DND-41 (cell line): Measurements from ENCODE around the gene SLC25A43.

ENCODE experiments used
- ATAC-seq: fragments of 200-7000 bp; cut with Tn5 transposase; 3 replicates; pipeline ENCODE4 v1.9.1; 2021; ENCODE audit warnings: low read depth; ENCODE audit not compliant: insufficient read depth
- DNase-seq: peaks from one replicate; pipeline ENCODE4 v3.0.0-alpha.2; 2020
- H2AFZ ChIP-seq: 2 replicates; pipeline ENCODE4 v1.6.0; 2012; ENCODE audit warnings: low read depth, low read length
- H3K27ac ChIP-seq: 2 replicates; pipeline ENCODE4 v1.5.1; 2012; ENCODE audit warnings: low read length, inconsistent platforms
- H3K27me3 ChIP-seq: fragments of 200-600 bp; sonication (generic); 2 replicates; pipeline ENCODE4 v1.6.0; 2012; ENCODE audit warnings: low read length, mild to moderate bottlenecking, inconsistent platforms; ENCODE audit not compliant: insufficient read depth, poor library complexity
- H3K36me3 ChIP-seq: 2 replicates; pipeline ENCODE4 v1.5.1; 2012; ENCODE audit warnings: low read length, inconsistent platforms; ENCODE audit not compliant: insufficient read depth
- H3K4me1 ChIP-seq: 2 replicates; pipeline ENCODE4 v1.5.1; 2012; ENCODE audit warnings: mild to moderate bottlenecking, low read length; ENCODE audit not compliant: insufficient read depth
- H3K4me2 ChIP-seq: 2 replicates; pipeline ENCODE4 v1.6.0; 2012; ENCODE audit warnings: mild to moderate bottlenecking, moderate library complexity, low read length, inconsistent platforms; ENCODE audit not compliant: insufficient read depth
- H3K4me3 ChIP-seq, 2 experiments: fragments of 200-600 bp in 1 of 2; shearing (Covaris generic) in 1 of 2; 2 replicates each; pipeline ENCODE4 v1.5.1; 2012 to 2016; ENCODE audit warnings: inconsistent platforms in 2 of 2, low read length in 2 of 2, mild to moderate bottlenecking in 2 of 2, low read depth in 1 of 2, moderate library complexity in 1 of 2
- H3K79me2 ChIP-seq: 2 replicates; pipeline ENCODE4 v1.6.0; 2012; ENCODE audit warnings: low read length, inconsistent platforms; ENCODE audit not compliant: insufficient read depth
- H3K9ac ChIP-seq: 2 replicates; pipeline ENCODE4 v1.6.0; 2012; ENCODE audit warnings: low read depth, mild to moderate bottlenecking, inconsistent platforms, low read length, moderate library complexity
- H3K9me3 ChIP-seq: 2 replicates; pipeline ENCODE4 v1.5.1; 2012; ENCODE audit warnings: low read length, moderate library complexity, mild to moderate bottlenecking, inconsistent platforms; ENCODE audit not compliant: insufficient read depth, severe bottlenecking
- H4K20me1 ChIP-seq: 2 replicates; pipeline ENCODE4 v1.6.0; 2012; ENCODE audit warnings: low read length; ENCODE audit not compliant: insufficient read depth
- EZH2 ChIP-seq: IDR thresholded peaks from 3 replicates; pipeline ENCODE4 v1.6.1; 2012; ENCODE audit warnings: borderline replicate concordance, low read depth, mild to moderate bottlenecking, moderate library complexity, low read length, inconsistent platforms; ENCODE audit not compliant: severe bottlenecking
- TF ChIP-seq, protein P1 (sequence below): IDR thresholded peaks from 2 replicates; pipeline ENCODE4 v1.5.1; 2012; ENCODE audit warnings: borderline replicate concordance, low read length, moderate library complexity, mild to moderate bottlenecking; ENCODE audit not compliant: poor library complexity, severe bottlenecking; ENCODE audit errors: extremely low read depth

Gene SLC25A43

DNA sequence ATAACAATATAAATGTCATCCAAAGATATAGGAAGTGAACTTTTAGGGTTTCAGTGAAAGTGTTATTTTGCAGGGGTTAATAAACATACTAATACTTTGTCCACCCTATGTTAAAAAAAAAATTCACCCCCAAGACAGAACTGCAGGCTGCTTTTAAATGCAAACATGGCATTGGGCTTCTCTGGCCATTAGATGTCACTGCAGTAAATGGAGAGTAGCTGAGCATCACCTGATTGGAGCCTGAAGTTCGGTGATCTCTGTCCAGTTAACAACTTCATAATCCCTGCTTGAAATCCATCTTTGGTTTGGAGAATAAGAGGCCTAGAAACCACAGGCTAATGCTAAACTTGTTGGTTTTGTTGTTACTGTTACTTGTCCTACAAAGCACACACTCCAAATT is 18.7 kb downstream of the SLC25A43 start:
- Histone ChIP-seq H3K4me3 (no peak overlapping the region), H3K9ac (no peak overlapping the region), H3K27me3 (no peaks in the 10 kb centered on the region), H3K4me2 (no peak overlapping the region), H3K27ac (no peak overlapping the region), H3K9me3 (no peaks in the 10 kb centered on the region), H3K79me2 (no peaks in the 10 kb centered on the region), H2AFZ (no peak overlapping the region), H3K36me3 (no peaks in the 10 kb centered on the region), H4K20me1 (no peaks in the 10 kb centered on the region), H3K4me1 (no peaks in the 10 kb centered on the region)
- no peak for DNase-seq
- 0 out of 3 replicates have a peak, but pooled peaks have one; percentile 53 for ATAC-seq
- no peak for TF ChIP-seq EZH2
- TF ChIP-seq, protein P1, sequence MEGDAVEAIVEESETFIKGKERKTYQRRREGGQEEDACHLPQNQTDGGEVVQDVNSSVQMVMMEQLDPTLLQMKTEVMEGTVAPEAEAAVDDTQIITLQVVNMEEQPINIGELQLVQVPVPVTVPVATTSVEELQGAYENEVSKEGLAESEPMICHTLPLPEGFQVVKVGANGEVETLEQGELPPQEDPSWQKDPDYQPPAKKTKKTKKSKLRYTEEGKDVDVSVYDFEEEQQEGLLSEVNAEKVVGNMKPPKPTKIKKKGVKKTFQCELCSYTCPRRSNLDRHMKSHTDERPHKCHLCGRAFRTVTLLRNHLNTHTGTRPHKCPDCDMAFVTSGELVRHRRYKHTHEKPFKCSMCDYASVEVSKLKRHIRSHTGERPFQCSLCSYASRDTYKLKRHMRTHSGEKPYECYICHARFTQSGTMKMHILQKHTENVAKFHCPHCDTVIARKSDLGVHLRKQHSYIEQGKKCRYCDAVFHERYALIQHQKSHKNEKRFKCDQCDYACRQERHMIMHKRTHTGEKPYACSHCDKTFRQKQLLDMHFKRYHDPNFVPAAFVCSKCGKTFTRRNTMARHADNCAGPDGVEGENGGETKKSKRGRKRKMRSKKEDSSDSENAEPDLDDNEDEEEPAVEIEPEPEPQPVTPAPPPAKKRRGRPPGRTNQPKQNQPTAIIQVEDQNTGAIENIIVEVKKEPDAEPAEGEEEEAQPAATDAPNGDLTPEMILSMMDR, result peak; percentile 54

DNA sequence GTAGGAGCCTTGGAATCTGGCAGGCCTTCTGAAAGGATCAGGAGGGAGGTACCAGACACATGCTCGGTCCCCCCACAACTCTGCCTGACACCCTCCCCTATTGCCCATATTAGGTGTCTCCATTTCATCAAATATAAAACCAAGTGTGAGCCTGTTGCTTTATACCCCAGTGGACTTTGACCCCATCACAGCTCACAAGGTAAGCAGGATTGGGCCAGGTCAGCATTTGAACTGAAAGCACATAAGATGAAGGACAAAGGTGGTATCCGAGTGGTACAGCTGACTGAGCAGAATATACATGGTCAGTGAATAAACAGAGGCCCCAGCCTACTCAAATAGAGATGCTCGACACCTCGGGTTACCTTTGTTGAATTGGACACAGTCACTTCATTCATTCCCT is 20.0 kb downstream of the SLC25A43 start:
- H3K79me2 ChIP-seq, result no peaks in the 10 kb centered on the region
- H2AFZ ChIP-seq, result no peak overlapping the region
- no peaks in the 10 kb centered on the region for H3K4me1 ChIP-seq
- no peak for DNase-seq
- H3K27me3 ChIP-seq, result no peaks in the 10 kb centered on the region
- H3K9me3 ChIP-seq, result no peaks in the 10 kb centered on the region
- no peaks in the 10 kb centered on the region for H3K36me3 ChIP-seq
- no peak overlapping the region for H3K27ac ChIP-seq
- H3K9ac ChIP-seq, result no peak overlapping the region
- no peak for TF ChIP-seq EZH2
- TF ChIP-seq, protein P1, result no peak
- no peak overlapping the region for H3K4me2 ChIP-seq
- no peak overlapping the region for H3K4me3 ChIP-seq
- H4K20me1 ChIP-seq, result no peaks in the 10 kb centered on the region
- ATAC-seq, result no peak

DNA sequence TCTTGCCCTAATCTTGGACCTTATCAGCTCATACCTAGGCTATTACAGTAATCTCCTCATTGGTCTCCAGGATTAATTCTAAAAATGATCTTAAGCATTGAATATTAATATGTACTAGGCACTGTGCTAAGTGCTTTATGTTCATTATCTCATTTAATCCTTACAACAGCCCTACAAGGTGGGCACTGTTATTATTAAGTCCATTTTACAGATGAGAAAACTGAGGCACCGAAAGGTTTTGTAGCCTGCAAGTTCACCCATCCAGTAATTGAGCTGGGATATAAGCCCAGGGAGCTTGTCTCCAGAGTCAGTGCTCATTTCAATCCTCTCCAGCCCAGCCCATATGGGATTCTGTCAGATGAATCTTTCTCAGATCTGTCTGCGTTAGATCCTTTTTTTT is 20.8 kb downstream of the SLC25A43 start:
- no peak overlapping the region for H2AFZ ChIP-seq
- H3K4me3 ChIP-seq, result no peak overlapping the region
- no peaks in the 10 kb centered on the region for H3K4me1 ChIP-seq
- H4K20me1 ChIP-seq, result no peaks in the 10 kb centered on the region
- TF ChIP-seq, protein P1, result no peak
- TF ChIP-seq EZH2, result no peak
- no peaks in the 10 kb centered on the region for H3K36me3 ChIP-seq
- H3K4me2 ChIP-seq, result no peak overlapping the region
- no peaks in the 10 kb centered on the region for H3K9me3 ChIP-seq
- H3K27ac ChIP-seq, result no peak overlapping the region
- no peaks in the 10 kb centered on the region for H3K27me3 ChIP-seq
- H3K9ac ChIP-seq, result no peak overlapping the region
- no peaks in the 10 kb centered on the region for H3K79me2 ChIP-seq
- DNase-seq (no peak), ATAC-seq (no peak)

DNA sequence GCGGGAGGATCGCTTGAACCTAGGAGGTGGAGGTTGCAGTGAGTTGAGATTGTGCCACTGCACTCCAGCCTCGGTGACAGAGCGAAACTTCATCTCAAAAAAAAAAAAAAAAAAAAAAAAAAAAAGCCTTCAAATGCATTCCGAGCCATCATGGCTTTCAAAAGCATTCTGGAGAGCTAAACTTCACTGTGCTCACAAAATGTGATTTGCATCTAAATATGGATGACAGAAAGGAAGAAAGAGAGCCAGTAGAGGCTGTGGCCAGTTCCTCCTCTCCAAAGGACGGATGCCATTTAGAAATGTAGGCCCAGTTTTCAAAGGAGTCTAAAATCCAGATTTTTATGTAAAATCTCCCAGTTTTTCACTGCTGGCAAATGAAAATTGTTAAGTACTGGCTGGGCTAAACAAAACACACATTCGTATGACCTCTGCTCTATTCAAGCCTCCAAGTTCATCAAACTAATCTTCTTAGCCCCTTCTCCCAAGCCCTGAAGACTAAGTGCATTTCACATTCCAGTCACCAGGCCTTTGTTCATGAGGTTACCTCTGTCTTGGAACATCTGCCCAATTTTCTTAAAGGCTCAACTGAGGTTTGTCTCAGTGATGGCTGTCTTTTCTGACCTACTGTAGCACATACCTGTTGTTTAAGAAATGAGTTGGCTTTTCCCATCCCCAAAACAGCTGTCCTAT is 22.0 kb downstream of the SLC25A43 start:
- H3K79me2 ChIP-seq, result no peaks in the 10 kb centered on the region
- ATAC-seq, result no peak
- no peak overlapping the region for H2AFZ ChIP-seq
- no peak overlapping the region for H3K27ac ChIP-seq
- H3K9me3 ChIP-seq, result no peaks in the 10 kb centered on the region
- H3K4me2 ChIP-seq, result no peak overlapping the region
- H3K9ac ChIP-seq, result no peak overlapping the region
- H3K27me3 ChIP-seq, result no peaks in the 10 kb centered on the region
- H3K4me1 ChIP-seq, result peaks cover 7% of the 10 kb centered on the region
- no peak overlapping the region for H3K4me3 ChIP-seq
- no peaks in the 10 kb centered on the region for H4K20me1 ChIP-seq
- no peak for DNase-seq
- no peaks in the 10 kb centered on the region for H3K36me3 ChIP-seq
- TF ChIP-seq, protein P1, result no peak
- no peak for TF ChIP-seq EZH2
